ENCODE measurements around the gene CDO1. TPM values are rescaled to one million over a fixed set of nuclear protein-coding genes. Genes with fewer than 3 reads are reported as not detected.

The CDO1 gene
- total RNA-seq, 1 donor from 2014 or later, result 3.6 TPM

DNA sequence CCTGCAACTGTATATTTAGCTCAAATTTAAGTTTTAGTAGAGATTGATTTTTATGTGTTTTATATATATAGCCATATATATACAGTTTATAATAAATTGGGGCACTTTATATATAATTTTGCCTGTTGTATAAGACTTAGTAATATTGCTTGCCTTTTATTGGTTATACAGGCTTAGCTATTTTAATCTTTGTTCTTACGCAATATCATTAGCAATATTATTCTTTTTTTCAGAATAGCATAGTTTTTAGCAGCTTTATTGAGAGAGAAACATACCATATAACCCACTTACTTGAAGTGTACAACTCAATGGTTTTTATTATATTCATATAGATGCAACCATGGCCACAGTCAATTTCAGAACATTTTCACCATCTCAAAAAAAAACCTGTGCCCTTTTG lies 28.0 kb downstream of the CDO1 start:
- no peak for DNase-seq (ENCODE audit: low read depth in 2 of 2)

- no peak for DNase-seq (ENCODE audit: low read depth in 2 of 2)
These were observed 29.0 kb downstream of the CDO1 start for GRCh38 chr5:115787426-115787825.

DNA sequence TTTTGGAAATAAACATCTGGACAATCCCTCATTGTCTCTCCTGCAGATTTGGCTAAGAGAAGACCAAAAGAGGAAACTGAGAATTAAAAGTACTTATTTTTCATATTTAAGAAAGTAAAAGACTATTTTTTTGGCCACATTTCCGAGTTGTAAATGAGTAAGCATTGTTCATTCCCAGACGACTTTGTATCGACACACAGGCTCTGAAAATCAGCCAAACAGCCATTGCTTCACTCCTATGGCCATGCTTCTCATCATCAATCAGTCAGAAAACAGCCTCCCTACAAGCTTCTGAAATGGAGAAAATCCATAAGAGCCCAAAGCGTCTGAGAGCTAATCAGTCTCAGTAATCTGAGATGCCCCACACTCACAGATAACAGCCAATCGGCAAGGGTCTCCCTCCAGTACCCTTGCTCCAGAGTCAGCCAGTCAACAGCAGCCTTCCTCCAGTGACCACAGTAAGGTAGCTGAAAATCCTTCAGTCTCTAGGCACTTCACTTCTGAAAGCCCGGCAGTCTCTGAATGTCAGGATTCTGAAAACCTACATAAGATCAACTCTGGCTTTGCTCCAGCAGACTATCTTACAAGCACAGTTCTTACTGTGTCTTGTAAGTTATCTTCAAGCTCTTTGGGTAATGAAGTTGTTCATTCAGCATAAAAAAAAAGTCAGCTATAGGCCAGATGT lies 30.9 kb downstream of the CDO1 start:
- no peak for DNase-seq (ENCODE audit: low read depth in 2 of 2)

GRCh38 chr5:115778417-115778816 lies 38.0 kb downstream of the CDO1 start:
- no peak for DNase-seq (ENCODE audit: low read depth in 2 of 2)

DNA sequence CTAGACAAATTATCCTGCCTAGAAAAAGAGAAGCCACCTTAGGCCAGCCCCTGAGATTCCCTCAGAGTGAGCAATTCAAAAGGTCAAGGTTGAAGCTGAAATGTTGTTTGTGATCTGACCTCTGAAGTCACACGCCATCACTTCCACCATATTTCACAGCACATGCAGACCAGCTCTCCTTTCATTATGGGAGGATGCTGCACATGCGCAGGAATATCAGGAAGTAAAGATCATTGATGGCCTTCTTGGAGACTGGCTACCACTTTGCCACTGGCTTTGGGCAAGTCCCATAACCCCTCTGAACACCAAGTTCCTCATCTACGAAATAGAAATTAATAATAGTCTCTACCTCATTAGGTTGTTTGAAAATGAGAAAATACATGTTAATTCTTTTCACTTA lies 39.5 kb downstream of the CDO1 start:
- no peak for DNase-seq (ENCODE audit: low read depth in 2 of 2)

- DNase-seq (ENCODE audit: low read depth in 2 of 2), result no peak
These were observed 40.5 kb downstream of the CDO1 start for GRCh38 chr5:115775999-115776398.

GRCh38 chr5:115774684-115775083 lies 41.8 kb downstream of the CDO1 start:
- DNase-seq (ENCODE audit: low read depth in 2 of 2), result no peak

DNA sequence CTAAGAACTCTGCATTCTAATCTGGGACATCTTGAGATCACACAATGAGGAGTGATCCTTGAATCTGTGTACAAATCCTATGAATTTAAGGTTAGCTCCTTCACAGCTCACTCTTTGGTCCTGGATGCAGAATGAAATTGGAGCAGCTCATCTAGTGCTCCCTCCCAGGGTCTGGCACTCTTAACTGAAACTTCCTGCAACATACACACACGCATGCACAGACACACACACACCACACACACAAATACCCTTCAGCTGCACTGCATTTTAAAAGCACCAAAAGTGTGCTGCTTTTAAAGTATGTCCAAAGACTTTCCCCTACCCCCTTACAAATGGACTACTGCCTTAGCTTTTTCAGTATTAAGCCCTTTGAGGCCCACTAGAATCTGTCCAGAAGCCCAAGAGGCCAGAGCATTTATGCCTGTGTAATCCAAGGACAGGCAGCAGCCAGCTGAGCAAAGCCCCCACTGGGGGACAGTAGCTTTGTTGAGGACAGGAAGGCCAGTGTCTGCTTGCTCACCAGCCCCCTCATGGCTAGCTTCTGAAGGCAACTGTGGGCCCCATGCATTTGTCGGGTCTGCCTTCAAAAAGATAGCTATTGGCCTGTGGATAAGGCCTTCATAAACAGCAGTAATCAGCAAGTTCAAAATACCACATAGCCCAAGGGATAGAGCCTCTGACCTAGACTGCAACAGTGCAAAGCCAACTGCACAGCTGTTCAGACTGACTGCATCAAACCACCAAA lies 43.6 kb downstream of the CDO1 start:
- DNase-seq (ENCODE audit: low read depth in 2 of 2), result no peak

- no peak for DNase-seq (ENCODE audit: low read depth in 2 of 2)
These were observed 46.0 kb downstream of the CDO1 start for GRCh38 chr5:115770466-115770865.

DNA sequence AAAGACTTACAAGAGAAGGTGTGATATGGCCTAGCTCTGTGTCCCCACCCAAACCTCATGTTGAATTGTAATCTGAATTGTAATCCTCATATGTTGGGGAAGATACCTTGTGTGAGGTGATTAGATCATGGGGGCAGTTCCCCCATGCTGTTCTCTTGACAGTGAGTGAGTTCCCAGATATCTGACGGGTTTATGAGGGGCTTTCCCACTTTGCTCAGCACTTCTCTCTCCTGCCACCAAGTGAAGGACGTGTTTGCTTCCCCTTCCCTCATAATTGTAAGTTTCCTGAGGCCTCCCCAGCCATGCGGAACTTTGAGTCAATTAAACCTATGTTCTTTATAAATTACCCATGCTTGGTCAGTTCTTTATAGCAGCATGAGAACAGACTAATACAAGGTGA lies 49.0 kb downstream of the CDO1 start:
- DNase-seq (ENCODE audit: low read depth in 2 of 2), result no peak

DNA sequence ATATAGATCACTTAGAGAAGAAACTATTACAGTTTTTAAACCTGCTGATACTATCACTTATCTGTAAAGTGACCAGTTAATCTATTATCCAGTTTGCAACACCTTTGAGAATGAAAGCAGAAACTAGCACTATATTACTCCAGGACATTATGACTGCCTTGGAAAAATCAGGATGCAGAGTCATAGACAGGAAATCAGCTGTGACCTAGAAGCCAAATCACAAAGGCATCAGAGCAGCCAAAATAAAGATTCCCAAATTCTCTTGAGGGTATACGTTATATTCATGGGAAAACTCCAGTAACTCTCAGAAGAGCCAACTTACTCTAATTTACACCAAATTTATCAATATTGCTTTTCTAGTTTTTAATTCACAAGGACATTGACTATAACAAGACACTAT lies 49.9 kb downstream of the CDO1 start:
- peak; percentile 26 to 53 for DNase-seq (ENCODE audit: low read depth in 2 of 2)

- DNase-seq (ENCODE audit: low read depth in 2 of 2), result no peak
These were observed 58.1 kb downstream of the CDO1 start for GRCh38 chr5:115758356-115758755.

GRCh38 chr5:115755675-115756074 lies 60.8 kb downstream of the CDO1 start:
- DNase-seq (ENCODE audit: low read depth in 2 of 2), result no peak

Other genes with a start within 250 kb of the CDO1 start
- 0.13 and 0.25 TPM in 2 replicates for gene TICAM2, start 214.2 kb downstream of the CDO1 start, total RNA-seq
- gene TMED7, start 190.6 kb downstream of the CDO1 start, total RNA-seq, result 76.5 and 81.7 TPM in 2 replicates
- gene ATG12, start 24.9 kb upstream of the CDO1 start, total RNA-seq, result 19.9 and 34.3 TPM in 2 replicates
- 50.3 and 61.9 TPM in 2 replicates for gene AP3S1, start 25.3 kb upstream of the CDO1 start, total RNA-seq
- 0.13 and 0.25 TPM in 2 replicates for gene LVRN, start 145.8 kb upstream of the CDO1 start, total RNA-seq
- gene ARL14EPL, start 215.8 kb upstream of the CDO1 start, total RNA-seq, result under 0.01 and 0.13 TPM in 2 replicates